ENCODE results near the gene TAAR9. TPM values are rescaled to one million over a fixed set of nuclear protein-coding genes. Genes with fewer than 3 reads are reported as not detected.
A peak's percentile ranks its signal among the peaks of the same experiment; 100 is the strongest.
"Not testable (repeated sequence)": the region's sequence is repeated elsewhere in the genome, so short reads cannot be mapped to it uniquely, and the experiment has no call there.

TAAR9 gene
- total RNA-seq, 1 donor from 2014 or later, result not detected

GRCh38 chr6:132530293-132530974 is 7.6 kb upstream of the TAAR9 start:
- TF ChIP-seq, protein P1, sequence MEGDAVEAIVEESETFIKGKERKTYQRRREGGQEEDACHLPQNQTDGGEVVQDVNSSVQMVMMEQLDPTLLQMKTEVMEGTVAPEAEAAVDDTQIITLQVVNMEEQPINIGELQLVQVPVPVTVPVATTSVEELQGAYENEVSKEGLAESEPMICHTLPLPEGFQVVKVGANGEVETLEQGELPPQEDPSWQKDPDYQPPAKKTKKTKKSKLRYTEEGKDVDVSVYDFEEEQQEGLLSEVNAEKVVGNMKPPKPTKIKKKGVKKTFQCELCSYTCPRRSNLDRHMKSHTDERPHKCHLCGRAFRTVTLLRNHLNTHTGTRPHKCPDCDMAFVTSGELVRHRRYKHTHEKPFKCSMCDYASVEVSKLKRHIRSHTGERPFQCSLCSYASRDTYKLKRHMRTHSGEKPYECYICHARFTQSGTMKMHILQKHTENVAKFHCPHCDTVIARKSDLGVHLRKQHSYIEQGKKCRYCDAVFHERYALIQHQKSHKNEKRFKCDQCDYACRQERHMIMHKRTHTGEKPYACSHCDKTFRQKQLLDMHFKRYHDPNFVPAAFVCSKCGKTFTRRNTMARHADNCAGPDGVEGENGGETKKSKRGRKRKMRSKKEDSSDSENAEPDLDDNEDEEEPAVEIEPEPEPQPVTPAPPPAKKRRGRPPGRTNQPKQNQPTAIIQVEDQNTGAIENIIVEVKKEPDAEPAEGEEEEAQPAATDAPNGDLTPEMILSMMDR (conservative IDR thresholded peaks at IDR 0.05; ENCODE audit: low read depth, low read length), result peak; percentile 86
- peak overlapping the region; percentile 51 for H3K4me3 ChIP-seq (ENCODE audit: low read depth, low read length)
- no peak for DNase-seq (ENCODE audit: low read depth)

GRCh38 chr6:132534546-132534945 is 3.5 kb upstream of the TAAR9 start:
- H3K4me3 ChIP-seq (ENCODE audit: low read depth, low read length); DNase-seq (ENCODE audit: low read depth): not testable (repeated sequence)

DNA sequence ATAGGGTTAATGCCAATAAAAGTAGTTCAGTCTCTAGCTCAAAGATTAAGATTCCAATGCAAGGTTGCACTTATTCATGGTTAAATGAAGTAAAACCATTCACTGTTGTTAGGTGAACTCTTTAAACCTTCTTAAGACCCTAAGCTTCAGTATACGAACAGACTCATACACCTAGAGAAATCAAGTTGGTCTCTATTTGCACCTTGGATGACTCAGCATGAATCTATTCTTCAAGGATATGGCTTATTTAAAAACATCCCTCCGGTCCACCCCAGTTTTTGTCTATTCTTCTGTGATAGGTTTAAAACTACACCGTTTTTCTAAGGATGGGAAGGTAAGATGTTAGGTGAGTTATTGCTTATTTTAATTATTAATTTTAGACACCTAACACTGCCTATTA is 932 bp upstream of the TAAR9 start:
- no peak for DNase-seq (ENCODE audit: low read depth)
- H3K4me3 ChIP-seq (ENCODE audit: low read depth, low read length), result no peak overlapping the region
- TF ChIP-seq, protein P1 (conservative IDR thresholded peaks at IDR 0.05; ENCODE audit: low read depth, low read length), result no peak

- TF ChIP-seq, protein P1 (conservative IDR thresholded peaks at IDR 0.05; ENCODE audit: low read depth, low read length), result no peak
- H3K4me3 ChIP-seq (ENCODE audit: low read depth, low read length), result no peak overlapping the region
- DNase-seq (ENCODE audit: low read depth), result no peak
Observed at GRCh38 chr6:132544826-132545225, 6.7 kb downstream of the TAAR9 start.

GRCh38 chr6:132548746-132549463 is 10.8 kb downstream of the TAAR9 start:
- no peak for DNase-seq (ENCODE audit: low read depth)
- no peak overlapping the region for H3K4me3 ChIP-seq (ENCODE audit: low read depth, low read length)
- TF ChIP-seq, protein P1 (conservative IDR thresholded peaks at IDR 0.05; ENCODE audit: low read depth, low read length), result no peak

DNA sequence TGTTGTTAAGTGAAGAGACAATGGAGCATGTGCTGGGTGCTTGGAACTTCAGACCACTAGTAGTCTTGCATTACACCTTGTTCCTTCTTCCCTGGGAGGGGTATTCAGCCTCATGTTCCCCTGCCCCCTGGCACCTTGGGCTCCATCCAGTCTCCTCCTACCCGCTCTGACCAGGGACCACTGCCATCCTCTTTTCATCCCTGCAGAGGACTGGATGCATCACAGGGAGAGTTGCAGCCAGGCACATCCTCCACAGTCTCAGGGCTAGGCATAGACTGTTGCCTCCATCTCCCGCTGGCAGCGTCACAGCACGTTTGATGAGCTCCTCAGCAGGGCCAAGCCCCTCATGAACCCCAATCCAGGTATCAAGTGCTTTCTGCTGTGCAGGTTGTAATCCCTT is 13.1 kb downstream of the TAAR9 start:
- DNase-seq (ENCODE audit: low read depth), result no peak
- H3K4me3 ChIP-seq (ENCODE audit: low read depth, low read length), result no peak overlapping the region
- TF ChIP-seq, protein P1 (conservative IDR thresholded peaks at IDR 0.05; ENCODE audit: low read depth, low read length), result no peak

GRCh38 chr6:132552372-132552771 is 14.3 kb downstream of the TAAR9 start, which contains the start of gene TAAR8:
TSS of gene TAAR8 (plus strand) at chr6:132552672. CDS start at chr6:132552693, 21 bp downstream.
- no peak within 1 kb of the TSS for H3K4me3 ChIP-seq (ENCODE audit: low read depth, low read length)
- TF ChIP-seq, protein P1 (conservative IDR thresholded peaks at IDR 0.05; ENCODE audit: low read depth, low read length), result no peak
- no peak for DNase-seq (ENCODE audit: low read depth)

GRCh38 chr6:132560087-132560486 is 22.0 kb downstream of the TAAR9 start:
- not testable (repeated sequence) for DNase-seq (ENCODE audit: low read depth); H3K4me3 ChIP-seq (ENCODE audit: low read depth, low read length)
